Epithelial cell of esophagus (primary cell): ENCODE measurements around the gene S1PR5.

Experiments used
- DNase-seq: peaks from one replicate; pipeline ENCODE4 v3.0.0; 2010; ENCODE audit warnings: low read depth
- H3K4me3 ChIP-seq: 2 replicates; pipeline ENCODE4 v1.5.1; 2011; ENCODE audit warnings: mild to moderate bottlenecking, low read length, control low read depth
- TF ChIP-seq, protein P1 (sequence below): IDR thresholded peaks from 2 replicates; pipeline ENCODE4 v1.5.1; 2011; ENCODE audit warnings: low read depth, mild to moderate bottlenecking, low read length, control low read depth, inconsistent platforms; ENCODE audit not compliant: insufficient read depth; ENCODE audit errors: missing control alignments

Gene S1PR5

DNA sequence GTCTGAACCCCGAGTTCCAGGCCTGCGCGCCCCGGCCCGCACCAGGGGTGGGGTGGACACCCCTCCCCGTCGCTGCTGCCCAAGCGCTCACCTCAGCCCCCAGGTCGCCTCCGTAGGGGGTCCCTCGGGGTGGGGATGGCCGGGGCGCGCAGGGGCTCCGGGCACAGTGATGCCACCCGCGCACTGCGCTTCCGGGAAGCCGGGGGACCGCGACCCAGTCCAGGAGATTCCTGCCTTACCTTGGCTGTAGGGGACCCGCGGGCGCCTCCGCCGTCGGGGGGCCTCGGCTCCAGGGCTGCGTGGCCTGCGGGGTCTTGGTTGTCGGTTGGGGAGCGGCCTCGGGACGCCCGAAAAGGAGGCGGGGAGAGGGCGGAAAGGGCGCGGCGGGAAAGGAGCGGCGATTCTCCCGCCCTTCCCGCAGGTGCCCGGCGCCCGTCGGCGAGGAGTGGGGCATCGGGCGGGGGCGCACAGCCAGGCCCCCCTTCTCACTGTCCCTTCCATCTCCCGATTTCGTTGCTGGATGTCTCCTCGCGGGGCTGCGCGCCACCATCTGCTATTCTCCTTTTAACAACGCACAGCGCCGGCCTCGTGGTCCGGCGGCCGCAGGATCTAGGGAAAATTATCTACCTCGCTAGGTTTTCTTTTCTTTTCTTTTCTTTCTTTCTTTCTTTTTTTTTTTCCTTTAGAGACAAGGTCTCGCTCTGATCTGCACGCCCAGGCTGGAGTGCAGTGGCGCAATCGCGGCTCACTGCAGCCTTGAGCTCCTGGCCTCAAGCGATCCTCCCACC, 14.1 kb downstream of the S1PR5 start, which contains the start of gene KEAP1:
Gene KEAP1 (minus strand): TSS at position 355 of the 788 bp plus-strand sequence. CDS start 3,323 bp downstream, outside the sequence.
- TF ChIP-seq, protein P1, sequence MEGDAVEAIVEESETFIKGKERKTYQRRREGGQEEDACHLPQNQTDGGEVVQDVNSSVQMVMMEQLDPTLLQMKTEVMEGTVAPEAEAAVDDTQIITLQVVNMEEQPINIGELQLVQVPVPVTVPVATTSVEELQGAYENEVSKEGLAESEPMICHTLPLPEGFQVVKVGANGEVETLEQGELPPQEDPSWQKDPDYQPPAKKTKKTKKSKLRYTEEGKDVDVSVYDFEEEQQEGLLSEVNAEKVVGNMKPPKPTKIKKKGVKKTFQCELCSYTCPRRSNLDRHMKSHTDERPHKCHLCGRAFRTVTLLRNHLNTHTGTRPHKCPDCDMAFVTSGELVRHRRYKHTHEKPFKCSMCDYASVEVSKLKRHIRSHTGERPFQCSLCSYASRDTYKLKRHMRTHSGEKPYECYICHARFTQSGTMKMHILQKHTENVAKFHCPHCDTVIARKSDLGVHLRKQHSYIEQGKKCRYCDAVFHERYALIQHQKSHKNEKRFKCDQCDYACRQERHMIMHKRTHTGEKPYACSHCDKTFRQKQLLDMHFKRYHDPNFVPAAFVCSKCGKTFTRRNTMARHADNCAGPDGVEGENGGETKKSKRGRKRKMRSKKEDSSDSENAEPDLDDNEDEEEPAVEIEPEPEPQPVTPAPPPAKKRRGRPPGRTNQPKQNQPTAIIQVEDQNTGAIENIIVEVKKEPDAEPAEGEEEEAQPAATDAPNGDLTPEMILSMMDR, result no peak
- DNase-seq, result peak; percentile 22
- H3K4me3 ChIP-seq, result peak within 1 kb of the TSS; percentile 89

DNA sequence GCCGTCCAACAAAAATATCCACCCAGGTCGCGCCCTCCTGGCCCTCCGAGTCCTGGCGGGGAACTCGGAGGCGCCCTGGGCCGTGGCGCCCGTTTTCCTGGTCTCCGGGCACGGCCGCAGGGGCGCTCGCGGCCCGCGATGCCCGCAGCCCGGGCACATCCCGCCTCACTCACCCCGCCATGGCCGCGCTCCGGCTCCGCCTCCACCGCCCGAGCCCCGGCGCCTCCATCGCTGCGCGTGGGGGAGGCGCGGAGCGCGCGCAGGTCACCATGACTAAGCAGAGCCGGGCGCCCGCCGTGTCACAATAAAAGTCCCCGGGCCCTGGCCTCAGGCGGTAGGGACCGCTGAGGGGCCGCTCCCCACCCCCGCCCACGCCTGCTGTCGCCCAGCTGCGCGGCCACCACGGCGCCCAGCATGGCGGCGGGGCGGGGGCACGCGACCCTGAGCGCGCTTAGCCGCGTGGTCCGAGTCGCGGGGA, 14.7 kb downstream of the S1PR5 start:
- TF ChIP-seq, protein P1, result no peak
- DNase-seq, result peak; percentile 87
- peak overlapping the region; percentile 89 for H3K4me3 ChIP-seq

DNA sequence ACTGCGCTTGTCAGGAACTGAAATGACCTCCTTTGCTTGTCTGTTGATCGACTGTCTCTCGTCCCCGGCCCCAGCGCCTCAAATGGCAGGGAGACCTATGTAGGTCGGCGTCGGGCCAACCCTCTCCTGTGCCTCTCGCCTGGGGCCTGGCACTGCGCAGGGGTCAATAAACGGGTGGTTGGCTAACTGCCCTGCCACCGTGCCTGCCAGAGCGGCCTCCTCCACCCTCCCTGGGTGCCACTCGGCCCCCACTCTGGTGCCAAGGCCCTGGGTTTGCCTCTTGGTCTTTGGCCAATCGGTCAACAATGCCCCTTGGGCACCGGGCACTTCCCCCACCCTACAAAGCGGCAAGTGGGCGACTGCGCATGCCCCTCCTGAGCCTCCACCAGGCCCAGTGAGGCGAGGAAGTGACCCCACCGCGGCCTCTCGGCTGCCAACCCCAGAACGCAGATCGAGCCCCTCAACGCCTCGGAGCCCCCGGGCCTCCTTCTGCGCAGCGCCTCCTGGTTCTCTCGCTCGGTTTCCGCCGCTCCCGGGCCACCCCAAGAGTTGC, 15.2 kb downstream of the S1PR5 start:
- peak; percentile 19 for DNase-seq
- peak overlapping the region; percentile 89 for H3K4me3 ChIP-seq
- TF ChIP-seq, protein P1, result no peak

DNA sequence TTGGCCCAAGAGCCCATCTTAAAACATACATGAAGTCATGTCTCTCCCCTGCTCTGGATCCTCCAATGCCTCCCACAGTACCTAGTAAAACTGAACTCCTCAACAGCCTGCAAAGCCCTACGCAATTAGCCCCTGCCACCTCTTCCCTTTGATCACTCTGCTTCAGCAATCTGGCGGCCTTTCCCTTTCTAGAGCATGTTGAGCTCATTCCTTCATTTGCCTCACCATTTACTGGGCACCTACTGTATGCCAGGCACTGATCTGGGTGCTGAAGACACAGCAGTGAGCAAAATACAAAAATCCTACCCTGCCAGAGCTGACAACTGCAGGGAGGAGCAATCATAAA, 17.0 kb downstream of the S1PR5 start:
- H3K4me3 ChIP-seq, result no peak overlapping the region
- TF ChIP-seq, protein P1, result no peak
- no peak for DNase-seq

DNA sequence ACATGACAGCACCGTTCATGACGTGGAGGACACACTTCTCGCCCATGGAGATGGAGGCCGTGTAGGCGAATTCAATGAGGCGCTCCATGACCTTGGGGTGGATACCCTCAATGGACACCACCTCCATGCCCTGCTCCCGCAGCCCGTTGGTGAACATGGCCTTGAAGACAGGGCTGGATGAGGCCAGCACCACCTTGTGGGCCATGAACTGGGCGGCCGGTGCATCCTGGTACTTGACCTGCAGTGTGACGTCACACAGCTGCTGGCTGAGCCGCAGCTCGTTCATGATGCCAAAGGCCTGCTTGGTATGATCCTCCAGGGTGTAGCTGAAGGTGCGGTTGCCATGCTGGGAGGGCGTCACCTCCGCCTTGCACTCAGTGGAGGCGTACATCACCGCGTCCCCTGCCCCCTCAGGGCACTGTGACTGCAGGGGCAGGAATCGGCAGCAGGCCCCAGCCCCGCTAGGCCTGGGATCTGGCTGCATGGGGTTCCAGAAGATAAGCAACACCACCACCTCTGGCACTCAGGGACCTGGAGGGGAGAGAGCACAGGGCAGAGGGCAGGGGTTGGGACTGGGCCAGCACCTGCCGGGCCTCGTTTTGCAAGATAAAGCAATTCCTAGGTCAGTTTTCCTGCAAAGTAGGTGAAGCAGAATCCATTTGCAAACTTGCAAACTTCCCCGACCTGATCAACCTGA, 17.5 kb downstream of the S1PR5 start:
- TF ChIP-seq, protein P1, result no peak
- no peak overlapping the region for H3K4me3 ChIP-seq
- no peak for DNase-seq

DNA sequence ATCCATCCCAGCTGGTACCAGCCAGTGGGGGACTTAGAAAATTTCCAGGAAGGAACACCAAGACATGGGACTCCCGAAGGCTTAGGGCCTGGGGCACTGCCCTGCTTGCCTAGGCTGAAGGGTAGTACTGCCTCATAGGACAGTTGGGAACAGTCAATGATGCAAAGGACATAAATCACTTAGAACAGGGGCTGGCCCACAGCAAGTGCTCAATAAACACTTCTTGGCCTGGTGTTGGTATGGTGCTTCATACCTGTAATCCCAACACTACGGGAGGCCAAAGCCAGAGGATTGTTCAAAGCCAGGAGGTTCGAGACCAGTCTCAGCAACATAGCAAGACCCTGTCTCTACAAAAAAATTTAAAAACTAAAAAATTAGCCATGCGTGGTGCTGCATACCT, 19.9 kb downstream of the S1PR5 start:
- TF ChIP-seq, protein P1, result no peak
- no peak for DNase-seq
- no peak overlapping the region for H3K4me3 ChIP-seq
